HepG2 (cell line): ENCODE data around the gene NOTUM. TPM values are rescaled to one million over a fixed set of nuclear protein-coding genes. Genes with fewer than 3 reads are reported as not detected.

Experiments used
- CCDC6 ChIP-seq: sonication (generic); formaldehyde crosslinking; IDR thresholded peaks from 2 replicates; pipeline ENCODE4 v1.8.1; 2022; ENCODE audit warnings: mild to moderate bottlenecking, missing genetic modification reagents, moderate library complexity
- EED ChIP-seq: sonication (generic); formaldehyde crosslinking; IDR thresholded peaks from 2 replicates; pipeline ENCODE4 v1.5.0; 2020; ENCODE audit warnings: mild to moderate bottlenecking, missing genetic modification reagents
- HNRNPL ChIP-seq: fragments of 200-400 bp; formaldehyde crosslinking; IDR thresholded peaks from 2 replicates; pipeline ENCODE4 v1.6.1; 2017; ENCODE audit warnings: mild to moderate bottlenecking, low read depth, low read length
- ZNF17 ChIP-seq: sonication (generic); formaldehyde crosslinking; IDR thresholded peaks from 2 replicates; pipeline ENCODE4 v1.5.0; 2020; ENCODE audit warnings: mild to moderate bottlenecking, missing genetic modification reagents
- ZNF430 ChIP-seq: sonication (generic); formaldehyde crosslinking; IDR thresholded peaks from 2 replicates; pipeline ENCODE4 v1.9.0; 2021; ENCODE audit warnings: mild to moderate bottlenecking, missing genetic modification reagents
- ZNF574 ChIP-seq: sonication (generic); formaldehyde crosslinking; IDR thresholded peaks from 2 replicates; pipeline ENCODE4 v1.4.0; 2020; ENCODE audit warnings: missing genetic modification reagents
- ZNF652 ChIP-seq: IDR thresholded peaks from 2 replicates; pipeline ENCODE4 v1.6.1; 2016; ENCODE audit warnings: low read depth, borderline replicate concordance
- ZNF687 ChIP-seq: sonication (generic); formaldehyde crosslinking; IDR thresholded peaks from 2 replicates; pipeline ENCODE4 v1.5.1; 2020; ENCODE audit warnings: mild to moderate bottlenecking, missing genetic modification reagents, moderate library complexity
- ZNF777 ChIP-seq: sonication (generic); formaldehyde crosslinking; IDR thresholded peaks from 2 replicates; pipeline ENCODE4 v1.4.0; 2020; ENCODE audit warnings: missing genetic modification reagents
- polyA plus RNA-seq, 8 experiments: library from polyadenylated mRNA; depleted of rRNA in 3 of 8; stranded (reverse) in 7 of 8; unstranded in 1 of 8; fragments of >200 nt; fragmentation: Illumina TruSeq in 4 of 8; extraction: Trizol in 4 of 8; gene quantifications; 2 replicates each; pipeline versions ENCODE4 v1.2.1 to v1.2.3, GENCODE V29; 2011 to 2016; ENCODE audit warnings: low read depth in 4 of 8, missing spikeins in 1 of 8, mixed read lengths in 1 of 8; ENCODE audit not compliant: insufficient read depth in 1 of 8
- total RNA-seq, 5 experiments: library from RNA; depleted of rRNA; stranded (reverse); fragments of >200 nt; fragmentation: Illumina TruSeq; extraction: Trizol; gene quantifications; 2 replicates each; pipeline ENCODE4 v1.2.3, GENCODE V29; 2016; ENCODE audit warnings: low read depth in 1 of 5

The NOTUM gene
- total and polyA plus RNA-seq, 2 of the 13 experiments (the other 11 are each of a cell fraction or from before 2014, with no cell fraction given) = 150 to 160 TPM

- TF ChIP-seq ZNF574 (CRISPR knock-in tag) = no peak
- no peak for TF ChIP-seq ZNF777 (CRISPR knock-in tag)
- no peak for TF ChIP-seq ZNF17 (CRISPR knock-in tag)
- peak; percentile 80 for TF ChIP-seq ZNF652 (CRISPR knock-in tag)
- 0 out of 2 replicates have a peak, but pooled peaks have one; percentile 29 for TF ChIP-seq EED
- 0 out of 2 replicates have a peak, but pooled peaks have one; percentile 20 for TF ChIP-seq CCDC6 (CRISPR knock-in tag)
- no peak for TF ChIP-seq ZNF430
- peak; percentile 26; the same call in 1 of the 2 replicates for TF ChIP-seq ZNF687 (CRISPR knock-in tag)
- TF ChIP-seq HNRNPL = peak; percentile 80
These were observed 19.4 kb downstream of the NOTUM start (continued) for GRCh38 chr17:81941484-81942166.
